GM19099 (cell line): ENCODE measurements around the gene TMX1.

Experiments
- POLR2A ChIP-seq: IDR thresholded peaks from 3 replicates; pipeline ENCODE4 v1.6.1; 2011; ENCODE audit warnings: low read depth; ENCODE audit not compliant: insufficient read length; ENCODE audit errors: extremely low read depth

Gene TMX1

DNA sequence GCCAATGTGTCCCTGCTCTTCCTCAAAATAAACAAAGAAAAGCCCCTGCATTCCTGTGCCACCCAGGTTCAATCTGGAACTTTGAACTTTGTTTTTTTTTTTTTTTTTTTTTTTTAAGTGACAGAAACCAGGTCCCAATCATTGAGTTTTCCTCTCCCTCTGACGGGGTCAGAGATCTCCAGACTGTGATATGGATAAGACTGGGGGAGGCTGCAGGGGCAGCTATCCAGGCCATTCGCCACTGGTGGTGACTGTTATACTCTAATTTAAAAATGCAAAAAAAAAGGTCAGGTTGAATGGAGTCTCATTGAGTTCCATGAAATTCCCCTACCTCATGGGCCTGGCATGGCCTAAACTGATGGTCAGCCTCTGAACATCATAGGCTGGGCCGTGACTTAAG, 57.0 kb downstream of the TMX1 start:
- TF ChIP-seq POLR2A, result no peak

DNA sequence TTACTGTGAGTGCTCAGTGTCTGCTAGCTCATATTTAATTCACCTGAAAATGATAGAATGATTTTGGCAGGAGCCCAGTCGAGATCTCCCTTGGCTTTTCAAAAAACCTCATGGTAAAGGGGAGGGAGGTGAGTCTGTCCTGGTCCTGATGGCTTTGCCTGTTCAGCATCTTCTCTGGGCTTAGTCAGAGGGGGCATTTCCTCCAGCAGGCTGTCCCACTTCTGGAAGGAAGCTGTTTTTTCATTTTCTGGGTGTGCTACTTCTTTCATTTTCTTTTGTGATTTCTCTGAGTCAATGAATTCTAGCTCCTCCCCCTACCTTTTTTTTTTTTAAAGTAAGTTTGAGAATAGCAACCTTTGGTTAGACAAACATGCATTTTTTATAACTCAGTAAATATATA, 58.8 kb downstream of the TMX1 start:
- no peak for TF ChIP-seq POLR2A

DNA sequence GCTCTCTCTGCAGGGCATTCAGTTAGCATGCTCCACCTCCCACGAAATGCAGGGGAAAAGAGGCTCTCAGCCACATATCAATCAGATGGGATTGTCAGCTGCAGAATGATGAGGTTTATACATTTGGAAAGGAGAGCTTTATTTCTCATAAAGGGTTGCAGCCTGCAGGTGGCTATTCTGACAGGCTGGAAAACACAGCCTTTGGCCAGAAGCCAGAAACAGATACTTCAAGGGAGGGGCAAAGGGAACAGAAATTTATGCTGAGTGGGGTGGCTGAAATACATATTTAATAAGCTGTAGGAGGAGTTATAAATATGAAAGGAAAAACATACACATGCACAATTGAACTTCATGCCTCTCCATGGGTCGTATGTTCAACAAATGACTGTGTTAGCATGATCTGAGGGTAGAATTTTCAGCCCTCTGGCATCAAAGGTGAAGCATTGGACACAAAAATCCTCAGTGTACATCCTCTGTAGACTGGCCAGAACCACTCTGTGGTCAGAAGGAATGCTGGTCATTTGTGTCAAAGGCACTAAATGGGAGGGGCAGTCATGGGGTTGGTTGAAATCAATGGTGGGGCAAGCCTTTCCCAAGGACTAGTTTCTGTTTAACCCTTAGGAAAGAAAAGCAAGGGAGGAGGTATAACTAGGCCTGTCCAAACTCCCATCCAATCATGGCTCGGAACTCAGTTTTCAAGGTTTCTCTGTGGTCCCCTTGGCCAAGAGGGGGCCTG, 62.4 kb downstream of the TMX1 start:
- no peak for TF ChIP-seq POLR2A

DNA sequence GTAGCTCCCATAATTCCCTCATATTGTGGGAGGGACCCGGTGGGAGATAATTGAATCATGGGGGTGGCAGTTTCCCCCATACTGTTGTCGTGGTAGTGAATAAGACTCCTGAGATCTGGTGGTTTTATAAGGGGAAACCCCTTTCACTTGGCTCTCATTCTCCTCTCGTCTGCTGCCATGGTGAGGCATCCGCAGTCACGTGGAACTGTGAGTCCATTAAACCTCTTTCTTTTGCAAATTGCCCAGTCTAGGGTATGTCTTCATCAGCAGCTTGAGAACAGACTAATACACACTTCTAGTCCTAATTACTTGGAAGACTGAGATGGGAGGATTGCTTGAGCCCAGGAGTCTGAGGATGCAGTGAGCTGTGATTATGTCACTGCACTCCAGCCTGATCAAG, 64.4 kb downstream of the TMX1 start:
- no peak for TF ChIP-seq POLR2A

DNA sequence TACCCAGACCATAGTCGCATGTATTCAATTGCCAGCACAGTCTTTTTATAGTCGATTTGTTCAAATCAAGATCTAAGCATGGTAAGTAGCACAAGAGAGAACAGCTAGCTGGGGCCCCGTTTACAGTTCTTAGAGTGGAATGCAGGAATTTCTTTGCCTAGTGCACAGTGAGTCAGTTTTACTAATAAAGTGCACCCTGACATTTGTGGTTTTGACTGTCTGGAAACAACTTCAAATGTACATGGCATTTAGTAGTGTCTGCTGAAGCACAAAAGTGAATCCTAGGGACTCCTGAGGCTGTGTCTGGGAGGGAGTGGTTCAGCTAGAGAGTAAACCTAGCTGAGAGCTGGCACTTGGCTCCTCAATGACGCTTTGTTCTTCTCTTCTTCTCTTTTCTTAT, 64.9 kb downstream of the TMX1 start:
- TF ChIP-seq POLR2A, result no peak

DNA sequence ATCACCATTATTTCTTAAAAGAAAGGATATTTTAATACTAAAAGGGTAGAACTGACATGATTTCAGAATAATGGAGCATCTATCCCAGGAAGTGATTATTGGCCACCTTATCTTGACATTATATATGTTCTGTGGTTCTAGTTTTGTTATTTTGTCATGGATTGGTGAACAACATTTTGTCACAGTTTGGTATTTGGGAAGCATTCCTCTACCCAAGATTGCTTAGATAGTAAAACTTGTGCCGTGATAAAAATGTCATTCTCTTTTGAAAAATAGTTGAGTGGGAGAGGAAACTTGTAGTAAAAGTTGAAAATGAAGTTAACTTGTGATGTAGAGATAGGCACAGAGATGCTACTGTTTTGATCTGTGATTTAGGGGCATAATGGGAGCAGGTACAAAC, 65.7 kb downstream of the TMX1 start:
- no peak for TF ChIP-seq POLR2A
